HG02623 (cell line): ENCODE data around the gene GALNT18.

Experiments used
- ATAC-seq: cut with Tn5 transposase; IDR thresholded peaks from one replicate; pipeline ENCODE4 v1.9.1; 2021; ENCODE audit warnings: moderate library complexity; ENCODE audit not compliant: unreplicated experiment

Gene GALNT18

DNA sequence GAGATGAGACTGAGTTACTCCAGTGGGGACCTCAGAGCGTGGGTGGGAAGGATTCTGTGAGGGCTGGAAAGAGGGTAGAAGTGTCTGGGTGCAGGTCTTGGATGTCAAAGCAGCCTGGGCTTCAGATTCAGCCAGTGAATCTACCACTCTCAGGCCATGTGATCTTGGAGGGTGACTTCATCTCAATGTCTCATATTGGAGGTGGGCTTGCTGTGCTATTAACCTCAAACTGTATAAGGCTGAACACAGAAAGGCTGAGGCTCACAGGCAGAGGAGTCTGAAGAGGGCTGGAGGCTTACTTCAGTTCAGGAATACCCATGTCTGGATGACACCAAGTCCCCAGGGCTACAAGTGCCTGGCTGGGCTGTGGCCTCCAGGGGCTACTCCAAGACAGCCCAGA lies 332.1 kb downstream of the GALNT18 start:
- ATAC-seq = no peak

DNA sequence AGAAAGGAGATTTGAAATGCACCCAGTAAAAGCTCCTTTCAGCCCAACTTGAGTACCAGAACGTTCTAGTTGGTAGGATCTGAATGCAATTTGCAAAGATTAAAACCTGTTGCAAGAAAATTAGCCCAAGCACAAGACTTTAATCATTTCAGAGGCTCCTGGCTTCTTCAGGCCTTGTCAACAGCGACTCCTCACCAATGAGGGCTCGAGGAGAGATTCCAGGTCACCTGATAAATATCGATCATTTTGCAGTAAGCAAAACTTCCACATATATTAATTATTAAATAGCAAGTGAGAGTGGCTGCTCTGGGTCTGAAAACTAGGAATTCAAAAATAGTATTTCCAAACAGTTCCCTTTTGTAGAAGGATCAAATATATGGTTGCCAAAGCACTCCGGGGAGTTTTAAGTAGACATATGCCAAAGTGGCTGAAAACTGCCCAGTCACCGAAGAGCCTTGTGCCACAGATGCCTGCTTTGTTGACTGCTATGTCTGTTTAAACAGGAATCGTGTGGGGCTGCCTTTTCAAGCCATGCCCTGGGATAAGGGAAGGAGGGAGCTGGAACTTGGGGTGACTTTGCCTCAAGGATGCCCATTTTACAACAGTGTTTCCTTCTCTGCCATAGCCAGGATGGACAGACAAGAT lies 332.7 kb downstream of the GALNT18 start:
- no peak for ATAC-seq

DNA sequence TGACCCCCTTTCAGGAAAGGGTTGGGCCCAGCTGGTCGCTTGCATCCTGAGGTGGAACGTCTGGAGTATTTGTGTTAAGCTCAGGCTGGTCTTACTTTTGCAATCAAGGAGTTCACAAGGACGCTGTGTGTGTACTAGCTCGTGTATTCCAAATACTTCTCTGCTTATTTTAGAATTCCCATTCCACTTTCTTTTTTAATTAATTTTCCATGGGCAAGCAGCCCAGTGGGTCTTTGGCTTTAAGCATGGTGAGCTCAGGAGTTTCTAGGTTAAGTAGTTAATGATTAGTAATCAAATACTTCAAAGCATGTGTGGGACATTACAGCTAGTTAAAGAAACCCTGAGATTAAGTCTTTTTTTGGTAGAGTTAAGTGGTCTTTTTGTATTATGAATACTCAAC lies 337.3 kb downstream of the GALNT18 start:
- ATAC-seq = no peak

DNA sequence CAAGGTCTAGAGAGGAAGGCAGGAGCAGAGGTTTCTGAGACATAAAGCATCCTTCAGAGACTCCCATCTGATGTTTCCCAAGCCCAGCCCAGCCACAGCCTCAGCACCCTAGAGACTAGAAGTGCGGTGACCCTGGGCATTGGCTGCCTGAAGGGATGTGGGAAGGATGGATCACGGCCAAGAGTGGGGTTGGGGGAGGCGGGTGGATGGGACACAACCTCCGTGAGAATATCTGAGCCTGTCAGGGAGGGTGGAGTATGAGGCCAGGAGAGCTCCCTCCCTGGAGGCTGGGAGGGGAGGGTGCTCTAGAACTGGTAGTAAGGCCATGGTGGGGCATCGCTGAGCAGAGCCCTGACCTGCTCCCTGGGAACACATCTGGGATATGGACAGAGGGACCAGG lies 340.2 kb downstream of the GALNT18 start:
- no peak for ATAC-seq

DNA sequence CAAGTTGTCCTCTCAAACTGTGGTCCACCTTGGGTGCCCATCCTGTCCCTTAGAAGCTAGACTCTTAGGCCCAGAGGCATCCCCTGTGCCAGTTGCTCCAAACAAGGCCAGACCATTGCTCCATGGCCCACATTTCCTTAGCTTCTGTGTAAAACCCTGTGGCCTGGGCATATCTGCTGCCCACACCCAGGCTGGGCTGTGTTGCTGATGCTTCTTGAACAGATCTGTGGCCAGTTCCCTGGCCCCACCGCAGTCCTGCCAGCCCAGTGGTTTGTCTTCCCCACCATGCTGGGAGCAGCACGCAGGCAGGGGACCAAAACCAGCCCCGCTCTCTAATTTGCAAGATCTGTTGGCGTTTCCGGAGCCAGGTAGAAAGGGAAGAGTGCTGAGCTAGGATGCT lies 341.0 kb downstream of the GALNT18 start:
- no peak for ATAC-seq

DNA sequence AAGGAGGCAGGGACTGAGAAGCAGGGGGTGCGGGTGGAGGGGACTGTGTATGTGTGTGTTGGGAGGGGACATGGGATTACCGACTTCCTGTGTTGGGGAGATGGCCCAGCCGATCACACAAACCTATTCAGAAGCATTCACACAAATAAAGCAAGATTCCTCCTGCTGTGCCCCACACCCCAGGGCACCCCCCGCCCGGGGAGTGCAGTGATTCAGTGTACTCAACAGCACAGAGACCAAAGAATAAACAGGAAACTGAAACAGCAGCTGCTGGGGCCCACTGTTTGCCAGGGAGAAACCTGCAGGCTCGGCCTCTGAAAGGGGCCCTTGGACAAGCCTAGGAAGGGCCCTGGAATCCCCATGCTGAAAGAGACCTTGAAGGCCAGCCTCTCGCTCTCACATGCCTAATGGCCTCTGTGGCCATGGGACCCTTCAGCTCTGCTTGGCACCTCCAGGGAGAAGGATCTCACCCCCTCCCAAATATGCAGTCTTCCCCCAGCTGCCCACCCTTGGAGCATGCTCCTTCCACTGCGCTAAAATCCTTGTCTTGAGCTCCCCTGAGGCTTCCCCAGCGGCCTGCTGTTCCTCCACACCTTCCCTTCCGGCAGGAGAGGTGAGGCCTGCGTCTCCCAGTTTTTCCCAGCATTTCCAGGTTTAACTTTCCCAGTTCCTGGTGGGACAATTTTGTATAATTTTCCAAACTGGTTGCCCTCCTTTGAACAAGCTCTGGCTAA lies 341.7 kb downstream of the GALNT18 start:
- no peak for ATAC-seq

DNA sequence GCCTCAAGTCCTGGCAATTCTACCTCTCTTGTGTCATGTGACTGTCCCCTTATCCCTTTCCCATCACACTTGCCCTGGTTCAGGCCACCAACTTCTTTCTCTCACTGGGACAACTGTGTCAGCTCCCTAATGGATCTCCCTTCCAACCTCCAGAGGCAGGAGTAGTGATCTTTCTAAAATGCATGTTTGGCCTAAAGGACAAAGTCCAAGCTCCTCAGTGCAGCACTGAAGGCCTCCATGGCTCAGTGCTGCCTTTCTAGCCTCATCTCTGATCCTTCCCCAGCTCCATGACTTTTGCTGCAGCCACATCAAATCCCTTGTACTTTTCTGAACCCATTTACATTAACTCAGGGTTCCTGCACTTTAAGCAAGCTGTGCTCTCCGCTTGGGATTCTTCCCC lies 349.6 kb downstream of the GALNT18 start:
- ATAC-seq = no peak

DNA sequence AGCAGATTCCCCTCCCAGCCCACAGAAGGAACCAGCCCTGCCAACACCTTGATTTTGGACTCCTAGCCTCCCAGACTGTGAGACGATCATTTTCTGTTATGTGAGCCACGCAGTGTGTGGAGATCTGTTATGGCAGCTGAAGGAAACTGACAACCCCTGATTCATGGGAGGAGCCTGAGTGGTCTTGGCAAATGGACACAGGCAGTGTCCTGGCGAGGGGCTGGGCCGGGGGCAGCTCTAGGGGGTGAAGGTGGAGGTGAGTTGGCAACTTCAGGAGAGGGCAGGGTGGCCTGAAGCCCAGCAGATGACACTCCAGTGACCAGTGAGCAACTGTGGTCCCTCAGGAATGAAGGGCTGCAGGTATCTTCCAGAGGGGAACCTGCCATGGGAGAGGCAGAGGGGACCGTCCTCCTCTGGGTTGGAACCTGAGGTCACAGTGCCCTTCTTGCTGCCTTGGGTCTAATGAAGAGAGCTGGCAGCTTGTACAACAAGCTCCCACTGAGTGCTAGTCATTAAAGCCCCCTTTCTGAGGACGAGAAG lies 351.5 kb downstream of the GALNT18 start:
- no peak for ATAC-seq

DNA sequence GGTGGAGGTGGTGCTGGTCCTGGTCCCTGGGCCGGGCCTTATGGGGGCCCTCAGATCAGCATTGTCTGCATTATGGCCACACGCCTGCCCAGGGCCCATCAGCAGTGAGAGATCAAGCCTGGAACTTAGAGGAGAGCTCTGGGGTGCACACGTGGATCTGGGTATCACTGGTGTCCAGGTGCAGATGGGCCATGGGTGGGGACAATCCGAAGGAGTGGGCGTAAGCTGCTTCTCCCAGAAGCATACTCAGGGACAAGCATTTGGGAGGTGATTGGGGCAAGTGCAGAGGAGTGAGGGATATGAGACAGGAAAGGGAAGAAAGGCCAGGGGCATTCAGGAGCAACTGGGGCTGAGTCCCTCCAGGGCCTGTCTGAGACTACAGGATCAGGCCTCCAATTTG lies 353.1 kb downstream of the GALNT18 start:
- no peak for ATAC-seq

DNA sequence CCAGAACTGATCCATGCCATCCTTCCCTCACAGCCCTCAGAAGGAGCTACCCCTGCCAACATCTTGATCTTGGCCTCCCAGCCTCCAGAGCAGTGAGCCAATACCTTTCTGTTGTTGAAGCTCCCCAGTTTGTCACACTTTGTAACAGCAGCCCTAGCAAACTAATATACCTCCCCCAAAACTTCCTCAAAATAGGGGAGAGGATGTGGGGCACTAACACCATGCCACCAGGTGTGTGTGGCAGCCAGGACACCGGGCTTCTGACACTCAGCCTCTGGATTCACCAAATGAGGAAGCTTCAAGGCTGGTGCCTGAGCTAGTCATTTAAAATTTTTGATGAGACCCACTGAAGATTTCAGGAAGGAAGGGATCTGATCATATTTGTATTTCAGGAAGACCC lies 353.7 kb downstream of the GALNT18 start:
- ATAC-seq = no peak

DNA sequence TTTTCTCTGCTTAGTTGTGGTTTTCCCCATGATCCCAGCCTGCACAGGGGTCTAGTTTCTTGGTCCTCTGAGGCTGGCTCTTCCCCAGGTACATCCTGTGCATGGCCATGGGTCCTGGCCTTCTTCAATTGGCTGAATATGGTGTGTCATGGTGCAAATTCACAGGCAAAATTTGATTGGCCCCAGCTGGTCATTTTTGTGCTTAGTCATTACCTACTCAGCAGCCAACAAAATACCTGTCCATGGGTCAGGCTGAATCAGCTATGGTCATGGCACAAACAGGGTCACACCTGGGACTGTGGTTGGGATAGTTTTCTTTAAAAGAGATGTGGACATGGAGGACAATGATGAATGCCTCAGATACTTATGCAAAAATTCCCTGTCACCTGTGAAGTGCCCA lies 354.5 kb downstream of the GALNT18 start:
- ATAC-seq = no peak

DNA sequence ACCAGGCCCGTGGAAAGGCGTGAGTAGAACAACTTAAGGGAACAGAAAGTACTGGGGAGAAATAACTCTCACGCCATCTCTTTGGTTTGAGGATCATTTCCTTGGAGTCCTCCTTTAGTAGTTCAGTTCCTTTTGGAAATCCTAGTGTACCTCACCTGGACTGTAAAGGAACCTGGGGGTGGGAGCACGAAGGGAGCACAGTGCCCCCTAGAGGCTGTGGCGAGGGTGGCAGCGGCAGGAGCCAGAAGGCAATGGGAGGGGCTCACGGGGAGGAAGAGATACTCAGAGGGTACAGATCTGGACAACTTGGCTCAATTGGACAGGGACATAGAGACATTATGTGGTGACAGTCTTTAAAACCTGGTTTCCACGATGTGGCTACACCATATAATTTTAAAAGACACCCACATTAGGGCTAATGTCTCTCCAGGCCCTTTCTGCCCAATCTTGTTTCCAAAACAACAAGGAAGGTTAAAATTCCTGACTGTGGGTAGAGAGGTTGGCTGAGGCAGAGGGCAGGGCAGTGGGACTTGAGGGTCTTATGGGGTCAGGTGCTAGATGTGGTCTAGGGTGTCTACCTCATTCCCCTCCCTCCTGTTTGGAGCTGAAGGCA lies 355.7 kb downstream of the GALNT18 start:
- ATAC-seq = no peak

DNA sequence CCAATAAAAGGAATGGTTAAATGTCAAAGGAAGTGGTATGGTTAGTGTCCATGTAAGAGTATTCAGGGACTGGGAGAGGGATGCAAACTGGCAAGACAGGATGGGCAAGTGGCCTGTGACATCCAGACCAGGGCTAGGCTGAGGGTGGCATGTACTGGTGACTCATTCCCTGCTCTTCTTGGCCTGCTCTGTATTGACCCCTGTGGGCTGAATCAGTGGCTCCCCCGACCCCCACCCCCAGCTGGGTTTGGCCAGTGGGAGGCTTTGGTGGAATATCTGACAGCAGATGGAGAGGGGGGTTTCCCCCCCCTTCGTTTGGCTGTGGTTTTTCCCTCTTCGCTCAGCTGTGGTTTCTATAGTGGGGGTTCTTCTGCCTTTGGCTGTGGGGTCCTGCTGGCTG lies 356.5 kb downstream of the GALNT18 start:
- ATAC-seq = no peak

DNA sequence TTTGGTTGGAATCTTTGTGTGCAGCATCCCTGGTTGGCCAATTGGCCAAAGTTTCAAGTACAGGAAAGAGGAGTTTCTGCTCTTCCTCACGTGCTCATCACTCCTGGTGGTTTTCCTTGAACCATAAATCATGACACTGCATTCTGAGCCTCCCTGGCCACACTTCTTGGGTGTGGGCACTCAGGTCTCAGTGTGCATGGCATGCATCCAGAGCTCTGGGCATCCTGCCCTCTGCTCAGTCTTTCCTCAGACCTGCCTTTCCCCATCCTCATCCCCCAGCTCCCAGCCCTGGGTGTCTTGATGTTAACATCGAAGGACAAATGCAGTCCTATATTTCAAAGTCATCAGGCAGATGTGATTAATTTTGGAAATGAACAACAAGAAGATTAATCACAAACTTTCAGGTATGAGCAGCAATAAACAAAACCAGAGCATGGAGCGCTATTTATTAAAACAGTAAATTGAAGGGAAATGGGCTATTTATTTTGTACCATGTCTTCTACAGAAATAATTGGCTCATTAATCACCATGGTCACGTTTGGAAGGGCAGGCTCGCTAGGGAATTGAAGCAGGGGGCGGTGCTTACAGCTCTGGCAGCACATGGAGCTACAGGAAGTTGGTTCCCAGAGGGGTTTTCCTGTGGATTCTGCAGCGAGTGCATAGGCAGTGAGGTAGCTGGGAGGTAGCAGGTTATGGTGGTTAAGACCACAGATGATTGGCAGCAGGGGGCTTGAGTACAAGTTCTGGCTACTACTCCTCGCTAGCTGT lies 358.4 kb downstream of the GALNT18 start:
- ATAC-seq = no peak

DNA sequence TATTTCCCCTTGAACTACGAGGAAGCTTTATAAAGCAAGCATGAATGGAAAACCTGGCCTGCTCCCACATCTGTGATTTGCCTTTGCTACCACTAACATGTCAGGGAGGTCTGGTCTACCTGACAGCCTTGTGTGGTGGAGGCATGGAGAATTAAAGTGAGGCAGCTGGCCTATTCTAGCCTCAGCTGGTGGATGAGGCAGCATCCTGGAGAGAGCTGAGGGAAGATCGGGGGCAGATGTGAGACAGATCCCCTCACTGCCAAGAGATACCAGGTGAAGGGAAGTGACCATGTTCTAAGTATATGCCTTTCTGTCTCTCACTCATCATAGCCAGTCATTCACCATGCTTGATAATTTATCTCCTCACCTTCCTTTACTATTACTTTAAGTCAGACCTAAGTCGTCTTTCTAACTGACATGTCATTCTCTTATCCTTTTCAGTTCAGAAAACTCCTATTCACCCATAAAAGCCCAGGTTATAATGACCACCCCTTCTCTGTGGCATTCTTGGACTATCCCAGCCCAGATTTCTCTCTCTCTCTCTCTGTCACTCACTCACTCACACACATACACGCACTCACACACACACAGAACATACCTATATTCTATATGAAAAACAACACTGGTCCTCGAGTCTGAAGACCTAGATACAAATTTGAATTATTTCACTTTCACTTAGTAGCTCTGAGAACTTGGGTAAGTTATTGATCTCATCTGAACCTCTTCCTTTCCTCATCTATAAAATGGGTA lies 359.5 kb downstream of the GALNT18 start:
- no peak for ATAC-seq

DNA sequence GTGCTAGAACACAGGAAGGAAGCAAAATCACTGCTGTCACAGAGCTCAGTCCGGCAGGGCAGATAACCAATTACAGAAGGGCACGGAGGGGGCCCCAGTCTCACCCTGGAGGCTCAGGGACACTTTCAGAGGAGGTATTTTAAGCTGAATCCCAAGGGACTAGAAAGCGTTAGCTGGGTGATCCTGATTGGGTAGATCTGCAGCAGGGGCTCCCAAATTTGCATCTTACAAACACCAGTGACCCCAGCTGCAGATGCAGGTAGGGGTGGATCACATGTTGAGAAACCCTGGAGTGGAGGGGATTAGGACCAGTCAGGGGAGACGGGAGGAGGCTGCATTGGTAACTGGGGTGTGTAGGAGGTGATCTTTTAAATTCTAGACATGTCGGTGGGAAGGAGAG lies 360.2 kb downstream of the GALNT18 start:
- peak; percentile 44 for ATAC-seq

DNA sequence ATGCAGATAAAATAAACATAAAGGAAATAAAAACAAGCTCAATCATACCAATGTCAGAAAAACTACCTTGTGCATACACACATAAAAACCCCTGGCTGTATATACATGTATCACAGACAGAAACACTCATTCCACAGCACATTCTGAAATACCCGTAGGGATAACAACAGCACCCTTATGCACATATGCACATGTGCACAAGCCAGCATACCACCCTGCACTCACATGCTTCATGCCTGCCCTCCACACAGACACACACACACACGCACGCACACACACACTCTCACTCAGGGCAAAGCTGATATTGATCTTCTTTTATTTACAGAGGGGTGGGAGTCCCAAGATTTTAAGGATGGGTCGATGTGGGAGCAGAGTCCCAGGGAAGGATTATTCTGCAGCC lies 360.9 kb downstream of the GALNT18 start:
- ATAC-seq = no peak

DNA sequence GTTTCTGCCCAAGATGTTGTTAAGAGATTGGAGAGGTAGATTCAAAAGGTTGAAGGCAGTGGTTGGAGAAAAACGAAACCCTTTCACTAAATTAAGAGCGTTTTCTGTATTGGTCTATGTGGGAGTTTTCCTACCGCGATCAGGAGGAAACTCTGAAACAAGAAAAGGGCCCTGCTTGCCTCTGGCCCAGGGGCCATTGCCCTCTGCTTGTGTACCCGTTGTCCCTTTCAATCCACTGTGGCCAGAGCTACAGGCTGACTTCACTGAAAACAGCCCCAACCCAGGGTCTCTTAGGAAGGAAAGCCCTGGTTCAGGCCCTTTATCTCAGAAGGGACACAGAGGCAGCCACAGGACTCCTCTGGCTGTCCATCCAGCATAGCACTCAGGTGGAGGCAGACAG lies 367.8 kb downstream of the GALNT18 start:
- ATAC-seq = no peak

DNA sequence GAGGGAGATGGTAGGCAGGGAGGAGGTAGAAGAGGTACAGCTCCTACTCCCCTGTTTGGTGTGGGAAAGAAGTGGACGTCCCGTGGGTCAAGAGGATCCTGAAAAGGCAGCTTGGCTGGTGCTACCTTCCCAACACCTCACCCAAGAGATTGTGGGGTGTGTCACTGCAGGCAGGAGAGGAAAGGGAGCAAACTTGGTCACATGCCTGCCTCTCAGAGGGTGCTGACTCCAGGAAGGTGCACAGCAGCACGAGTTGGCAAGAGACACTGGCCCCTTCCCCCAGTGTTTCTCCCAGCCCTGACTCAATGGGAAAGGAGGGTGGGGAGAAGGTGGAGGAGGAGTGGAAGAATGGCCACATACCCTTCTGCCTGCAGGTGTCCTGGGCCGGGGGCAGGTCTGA lies 368.3 kb downstream of the GALNT18 start:
- ATAC-seq = no peak

DNA sequence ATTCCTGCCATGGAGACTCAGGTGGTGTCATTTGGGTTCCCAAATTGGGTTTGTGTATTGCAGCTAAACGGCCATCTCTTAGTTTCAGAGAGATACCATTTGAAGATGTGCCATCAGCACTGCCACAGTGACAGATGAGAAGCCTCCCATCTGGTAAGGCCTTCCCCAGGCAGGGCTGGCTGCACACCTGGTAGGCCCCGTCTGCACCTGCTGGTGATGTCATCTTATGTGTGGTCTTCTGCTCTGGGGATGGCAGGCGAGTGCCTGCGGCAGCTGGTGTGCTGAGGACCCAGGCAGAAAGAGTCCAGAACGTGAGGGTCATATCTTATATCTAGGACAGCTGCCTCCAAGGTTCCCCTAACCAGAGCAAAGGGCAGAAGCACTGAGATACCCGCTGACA lies 369.4 kb downstream of the GALNT18 start:
- ATAC-seq = no peak
